Kidney (tissue), 14 donors: ENCODE data around the gene GFAP. TPM values are rescaled to one million over a fixed set of nuclear protein-coding genes. Genes with fewer than 3 reads are reported as not detected.
"Not testable (repeated sequence)": the region's sequence is repeated elsewhere in the genome, so short reads cannot be mapped to it uniquely, and the experiment has no call there.

Source experiments
- DNase-seq, 5 donors: peaks; one replicate each; pipeline ENCODE4 v3.0.0-alpha.2; 2013 to 2020
- FAIRE-seq: peaks from 2 replicates; lab custom pipeline; 2012; peaks lifted over from hg19 to GRCh38; lab: Jason Lieb, UNC
- H3K27ac ChIP-seq, 2 donors: one replicate each; pipeline ENCODE4 v1.7.0; 2013; ENCODE audit warnings: low read depth in 2 of 2, low read length in 2 of 2, inconsistent platforms in 1 of 2
- H3K27me3 ChIP-seq: one replicate; pipeline ENCODE4 v1.7.1; 2013; ENCODE audit warnings: low read length, inconsistent platforms; ENCODE audit not compliant: control insufficient read depth, insufficient read depth
- H3K36me3 ChIP-seq, 3 donors: one replicate each; pipeline versions ENCODE4 v1.7.0 to v1.7.1; 2013; ENCODE audit warnings: low read length in 3 of 3, control low read depth in 1 of 3, inconsistent platforms in 1 of 3; ENCODE audit not compliant: insufficient read depth in 3 of 3, control insufficient read depth in 2 of 3
- H3K4me1 ChIP-seq, 3 donors: one replicate each; pipeline versions ENCODE4 v1.7.0 to v1.7.1; 2013; ENCODE audit warnings: low read length in 3 of 3, inconsistent platforms in 1 of 3, low read depth in 1 of 3; ENCODE audit not compliant: control insufficient read depth in 2 of 3, insufficient read depth in 2 of 3
- H3K4me3 ChIP-seq, 3 donors: one replicate each; pipeline versions ENCODE4 v1.7.0 to v1.8.1; 2013; ENCODE audit warnings: low read length in 3 of 3, control low read depth in 1 of 3, inconsistent platforms in 1 of 3
- H3K9ac ChIP-seq, 3 donors: one replicate each; pipeline versions ENCODE4 v1.7.0 to v1.7.1; 2013; ENCODE audit warnings: low read length in 3 of 3, control low read depth in 1 of 3, inconsistent platforms in 1 of 3
- H3K9me3 ChIP-seq, 3 donors: one replicate each; pipeline versions ENCODE4 v1.7.0 to v1.7.1; 2013; ENCODE audit warnings: low read length in 3 of 3, control low read depth in 1 of 3, inconsistent platforms in 1 of 3; ENCODE audit not compliant: control insufficient read depth in 2 of 3, insufficient read depth in 1 of 3
- CTCF ChIP-seq: IDR thresholded peaks from 3 replicates; pipeline ENCODE4 v1.5.1; 2012; ENCODE audit warnings: mild to moderate bottlenecking, moderate library complexity, borderline replicate concordance; ENCODE audit not compliant: insufficient read depth; ENCODE audit errors: extremely low read depth
- intact Hi-C: fragments of 100-400 bp; cut with DNase I; formaldehyde crosslinking; loops from one replicate; pipeline ENCODE4 v1.11.1; 2022
- polyA plus RNA-seq: library from polyadenylated mRNA; stranded (reverse); fragments of 350-450 nt; fragmentation: Illumina TruSeq; extraction: RNeasy Lipid Tissue Mini Kit (QIAGEN cat#74804); gene quantifications from one replicate; pipeline ENCODE4 v1.2.3, GENCODE V29; 2014; ENCODE audit warnings: low read depth, low replicate concordance; ENCODE audit not compliant: insufficient read depth
- total RNA-seq: library from RNA; stranded (reverse); fragmentation: NEBNext Ultra II Directional; extraction: Animal tissue kit (Norgen Biotek cat#: 25700); gene quantifications from one replicate; pipeline ENCODE4 v1.2.1, GENCODE V29; 2021
- donor health status: control.
- donor health status: control.
- donor health status: control.
- donor health status: control.
- donor health status: control.
- donor health status: DM: yes; HTN: yes; CAD: no.
- donor health status: Normal renal cell carcinoma (clear cell type).

Gene GFAP
- total and polyA plus RNA-seq, 2 donors from 2014 or later, result 1.4 to 2.3 TPM

- no peak for FAIRE-seq
- DNase-seq, result peak in 1 of 5 donors; percentile 11
- peaks cover 0 to 3% (median 0%) of the 10 kb centered on the region in 3 donors for H3K4me1 ChIP-seq
- no peak overlapping the region for H3K9ac ChIP-seq
- no peak for TF ChIP-seq CTCF
- no peak overlapping the region for H3K4me3 ChIP-seq
- H3K27ac ChIP-seq, result no peak overlapping the region
- H3K27me3 ChIP-seq, result no peaks in the 10 kb centered on the region
- no peaks in the 10 kb centered on the region for H3K36me3 ChIP-seq
- intact Hi-C loops, result no loop called here
- H3K9me3 ChIP-seq, result no peaks in the 10 kb centered on the region
Observed at GRCh38 chr17:44952946-44953475, 37.7 kb upstream of the GFAP start.

- Histone ChIP-seq H3K36me3 (no peaks in the 10 kb centered on the region), H3K4me1 (peaks cover 0 to 8% (median 3%) of the 10 kb centered on the region in 3 donors), H3K9me3 (no peaks in the 10 kb centered on the region), H3K9ac (peak overlapping the region in 2 of 3 donors; percentile 68 to 91), H3K4me3 (peak overlapping the region; percentile 75 to 98 (median 75)), H3K27ac (no peak overlapping the region), H3K27me3 (no peaks in the 10 kb centered on the region)
- no peak for TF ChIP-seq CTCF
- intact Hi-C loops, result no loop called here
- no peak for FAIRE-seq
- DNase-seq, result no peak
Observed at GRCh38 chr17:44948315-44948795, 33.1 kb upstream of the GFAP start.

GRCh38 chr17:44947461-44948314, 32.4 kb upstream of the GFAP start, which contains the start of gene KIF18B:
KIF18B (minus strand) TSS chr17:44947773; CDS start chr17:44936344, 11,429 bp downstream.
- H3K27me3 ChIP-seq, result no peaks in the 10 kb centered on the region
- peak; percentile 93 to 97 (median 94) for DNase-seq
- peaks cover 0 to 8% (median 3%) of the 10 kb centered on the region in 3 donors for H3K4me1 ChIP-seq
- H3K4me3 ChIP-seq, result peak within 1 kb of the TSS; percentile 75 to 98 (median 75)
- FAIRE-seq, result no peak
- no peak within 1 kb of the TSS for H3K27ac ChIP-seq
- H3K9ac ChIP-seq, result peak within 1 kb of the TSS; percentile 7 to 91 (median 68)
- intact Hi-C loops, result no loop called here
- no peak for TF ChIP-seq CTCF
- H3K9me3 ChIP-seq, result no peaks in the 10 kb centered on the region
- H3K36me3 ChIP-seq, result no peaks in the 10 kb centered on the region

GRCh38 chr17:44945652-44946051, 30.4 kb upstream of the GFAP start:
- FAIRE-seq, intact Hi-C loops: not testable (repeated sequence)
- peak in 1 of 5 donors; percentile 10 for DNase-seq

More at GRCh38 chr17:44945652-44946051, 30.4 kb upstream of the GFAP start:
- not testable (repeated sequence) for H3K4me3 ChIP-seq, H3K9me3 ChIP-seq, H3K9ac ChIP-seq, H3K4me1 ChIP-seq, H3K27ac ChIP-seq, H3K27me3 ChIP-seq, H3K36me3 ChIP-seq
